ENCODE measurements around the gene CRAT. TPM values are rescaled to one million over a fixed set of nuclear protein-coding genes. Genes with fewer than 3 reads are reported as not detected.

Gene CRAT
- total RNA-seq, 1 experiment from 2014 or later = 7.1 TPM

DNA sequence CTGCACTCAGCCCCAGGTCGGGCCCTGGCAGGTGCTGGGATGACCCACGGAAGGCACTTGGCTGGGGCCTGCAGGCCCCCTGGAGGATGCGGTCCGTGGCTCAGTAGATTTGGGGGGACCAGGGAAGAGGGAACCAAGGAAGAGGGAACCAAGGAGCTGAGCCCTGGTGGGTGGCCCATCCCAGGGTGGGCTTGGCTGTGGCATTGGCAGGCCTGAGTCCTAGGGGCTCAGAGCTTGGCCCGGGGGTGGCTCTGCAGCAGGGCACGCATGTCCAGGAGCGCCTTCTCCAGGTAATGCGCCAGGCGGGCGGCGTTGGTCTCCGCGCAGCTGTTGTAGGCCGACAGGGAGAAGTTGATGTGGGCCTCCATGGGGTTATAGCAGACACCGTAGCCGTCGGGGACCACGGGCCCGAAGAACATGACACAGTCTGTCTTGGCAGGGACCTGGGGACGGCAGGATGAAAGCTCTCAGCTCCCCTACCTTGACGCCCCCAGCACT lies 15.4 kb downstream of the CRAT start:
- no peak for DNase-seq
- intact Hi-C loops (cut with micrococcal nuclease; ENCODE audit: unreplicated experiment) = no loop called here
- BruUV-seq (replicated peaks) = no TSS peak
- TF ChIP-seq CTCF (IDR thresholded peaks at IDR 0.05; ENCODE audit: unreplicated experiment) = no peak
- H3K27me3 Mint-ChIP-seq (ENCODE audit: unreplicated experiment) = no peaks in the 10 kb centered on the region
- H3K4me3 Mint-ChIP-seq (ENCODE audit: low read depth, unreplicated experiment) = no peak overlapping the region
- CTCF ChIA-PET = no interaction called here
- no peaks in the 10 kb centered on the region for H3K4me1 Mint-ChIP-seq (ENCODE audit: low read depth, unreplicated experiment)
- H3K27ac Mint-ChIP-seq (ENCODE audit: unreplicated experiment) = no peak overlapping the region
- no peaks in the 10 kb centered on the region for H3K9me3 Mint-ChIP-seq (ENCODE audit: low read depth, unreplicated experiment)
- H3K36me3 Mint-ChIP-seq (ENCODE audit: insufficient read depth, unreplicated experiment) = peaks cover 12% of the 10 kb centered on the region

DNA sequence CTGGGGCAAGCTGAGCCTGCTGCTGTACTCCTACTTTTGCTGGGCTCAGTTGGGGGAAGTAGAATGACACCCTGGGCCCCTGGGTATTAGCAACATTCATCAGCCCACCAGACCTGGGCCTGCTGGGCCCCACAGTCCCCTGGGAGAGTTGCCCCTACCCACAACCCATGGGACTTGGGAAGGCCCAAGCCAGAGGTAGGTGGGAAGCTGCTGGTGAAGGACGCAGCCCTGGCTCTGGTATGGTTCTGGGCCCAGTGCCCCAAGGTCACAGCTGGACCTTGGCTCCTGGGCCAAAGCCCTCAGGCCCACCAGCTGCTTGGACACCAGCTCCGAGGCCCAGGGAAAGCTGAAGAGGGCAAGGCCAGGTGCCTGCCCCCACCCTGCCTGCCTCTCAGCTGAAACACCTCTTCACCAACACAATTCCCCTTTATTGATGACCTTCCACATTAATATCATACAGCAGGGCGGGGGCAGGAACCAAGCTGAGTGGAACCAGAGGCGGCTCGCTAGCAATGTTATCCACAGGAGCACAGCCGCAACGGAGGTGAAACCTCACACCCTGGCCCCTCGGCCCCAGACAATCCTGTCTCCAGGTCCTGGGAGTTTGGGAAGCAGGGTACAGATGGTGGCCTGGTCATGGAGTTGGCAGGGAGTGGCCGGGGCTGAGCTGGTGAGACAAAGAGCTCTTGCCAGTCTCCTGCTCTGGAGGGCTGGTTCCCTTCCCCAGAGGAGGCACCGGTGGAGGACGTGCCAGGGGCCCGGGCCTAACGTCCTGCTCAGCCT lies 16.0 kb downstream of the CRAT start:
- CTCF ChIA-PET = no interaction called here
- Mint-ChIP-seq H3K4me3 (ENCODE audit: low read depth, unreplicated experiment) (no peak overlapping the region), H3K36me3 (ENCODE audit: insufficient read depth, unreplicated experiment) (peaks cover 12% of the 10 kb centered on the region), H3K27me3 (ENCODE audit: unreplicated experiment) (no peaks in the 10 kb centered on the region), H3K27ac (ENCODE audit: unreplicated experiment) (no peak overlapping the region), H3K9me3 (ENCODE audit: low read depth, unreplicated experiment) (no peaks in the 10 kb centered on the region), H3K4me1 (ENCODE audit: low read depth, unreplicated experiment) (no peaks in the 10 kb centered on the region)
- intact Hi-C loops (cut with micrococcal nuclease; ENCODE audit: unreplicated experiment) = no loop called here
- DNase-seq = no peak
- TF ChIP-seq CTCF (IDR thresholded peaks at IDR 0.05; ENCODE audit: unreplicated experiment) = no peak
- BruUV-seq (replicated peaks) = no TSS peak

GRCh38 chr9:129093602-129094386 lies 16.8 kb downstream of the CRAT start:
- TF ChIP-seq CTCF (IDR thresholded peaks at IDR 0.05; ENCODE audit: unreplicated experiment) = no peak
- no peak overlapping the region for H3K27ac Mint-ChIP-seq (ENCODE audit: unreplicated experiment)
- no peak for DNase-seq

GRCh38 chr9:129089246-129089645 lies 21.3 kb downstream of the CRAT start:
- intact Hi-C loops (cut with micrococcal nuclease; ENCODE audit: unreplicated experiment) = no loop called here
- Mint-ChIP-seq H3K9me3 (ENCODE audit: low read depth, unreplicated experiment) (no peaks in the 10 kb centered on the region), H3K27ac (ENCODE audit: unreplicated experiment) (no peak overlapping the region), H3K36me3 (ENCODE audit: insufficient read depth, unreplicated experiment) (peaks cover 11% of the 10 kb centered on the region), H3K27me3 (ENCODE audit: unreplicated experiment) (no peaks in the 10 kb centered on the region), H3K4me1 (ENCODE audit: low read depth, unreplicated experiment) (no peaks in the 10 kb centered on the region), H3K4me3 (ENCODE audit: low read depth, unreplicated experiment) (no peak overlapping the region)
- no TSS peak for BruUV-seq (replicated peaks)
- CTCF ChIA-PET = no interaction called here
- TF ChIP-seq CTCF (IDR thresholded peaks at IDR 0.05; ENCODE audit: unreplicated experiment) = no peak
- DNase-seq = no peak

More at GRCh38 chr9:129093602-129094386, 16.8 kb downstream of the CRAT start:
- H3K9me3 Mint-ChIP-seq (ENCODE audit: low read depth, unreplicated experiment) = no peaks in the 10 kb centered on the region
- no peaks in the 10 kb centered on the region for H3K4me1 Mint-ChIP-seq (ENCODE audit: low read depth, unreplicated experiment)
- CTCF ChIA-PET = no interaction called here
- no peaks in the 10 kb centered on the region for H3K27me3 Mint-ChIP-seq (ENCODE audit: unreplicated experiment)
- BruUV-seq (replicated peaks) = no TSS peak
- intact Hi-C loops (cut with micrococcal nuclease; ENCODE audit: unreplicated experiment) = no loop called here
- H3K36me3 Mint-ChIP-seq (ENCODE audit: insufficient read depth, unreplicated experiment) = peaks cover 12% of the 10 kb centered on the region
- no peak overlapping the region for H3K4me3 Mint-ChIP-seq (ENCODE audit: low read depth, unreplicated experiment)
